Epidermal melanocyte (primary cell): ENCODE data around the gene MS4A3.
"Not testable (repeated sequence)": the region's sequence is repeated elsewhere in the genome, so short reads cannot be mapped to it uniquely, and the experiment has no call there.

Experiments used
- DNase-seq: peaks from one replicate; pipeline ENCODE4 v3.0.0; 2011; ENCODE audit warnings: low spot score; ENCODE audit not compliant: insufficient read length

MS4A3 gene

GRCh38 chr11:60088364-60088763, 31.9 kb downstream of the MS4A3 start, which contains the start of gene MS4A2:
Gene MS4A2 (plus strand): TSS chr11:60088664. CDS start chr11:60088766, 102 bp downstream.
- DNase-seq: no peak

GRCh38 chr11:60095477-60096120, 39.1 kb downstream of the MS4A3 start:
- DNase-seq: no peak

- DNase-seq: no peak
Observed at GRCh38 chr11:60097189-60097588, 40.7 kb downstream of the MS4A3 start.

- DNase-seq: no peak
Observed at GRCh38 chr11:60098508-60098907, 42.0 kb downstream of the MS4A3 start.

GRCh38 chr11:60100516-60100915, 44.1 kb downstream of the MS4A3 start:
- DNase-seq: no peak

- not testable (repeated sequence) for DNase-seq
Observed at GRCh38 chr11:60101368-60101767, 44.9 kb downstream of the MS4A3 start.

GRCh38 chr11:60104471-60105115, 48.1 kb downstream of the MS4A3 start:
- not testable (repeated sequence) for DNase-seq

- DNase-seq: not testable (repeated sequence)
Observed at GRCh38 chr11:60108631-60109030, 52.2 kb downstream of the MS4A3 start.

GRCh38 chr11:60111793-60112192, 55.3 kb downstream of the MS4A3 start:
- no peak for DNase-seq

- no peak for DNase-seq
Observed at GRCh38 chr11:60116996-60117790, 60.7 kb downstream of the MS4A3 start.

GRCh38 chr11:60118338-60118737, 61.9 kb downstream of the MS4A3 start:
- no peak for DNase-seq

GRCh38 chr11:60119710-60120109, 63.2 kb downstream of the MS4A3 start:
- DNase-seq: no peak
